HG02588 (cell line): ENCODE data around the gene POLR2L.

Experiments
- ATAC-seq: cut with Tn5 transposase; IDR thresholded peaks from one replicate; pipeline ENCODE4 v1.9.1; 2021; ENCODE audit warnings: mild to moderate bottlenecking, moderate library complexity; ENCODE audit not compliant: unreplicated experiment

POLR2L gene

DNA sequence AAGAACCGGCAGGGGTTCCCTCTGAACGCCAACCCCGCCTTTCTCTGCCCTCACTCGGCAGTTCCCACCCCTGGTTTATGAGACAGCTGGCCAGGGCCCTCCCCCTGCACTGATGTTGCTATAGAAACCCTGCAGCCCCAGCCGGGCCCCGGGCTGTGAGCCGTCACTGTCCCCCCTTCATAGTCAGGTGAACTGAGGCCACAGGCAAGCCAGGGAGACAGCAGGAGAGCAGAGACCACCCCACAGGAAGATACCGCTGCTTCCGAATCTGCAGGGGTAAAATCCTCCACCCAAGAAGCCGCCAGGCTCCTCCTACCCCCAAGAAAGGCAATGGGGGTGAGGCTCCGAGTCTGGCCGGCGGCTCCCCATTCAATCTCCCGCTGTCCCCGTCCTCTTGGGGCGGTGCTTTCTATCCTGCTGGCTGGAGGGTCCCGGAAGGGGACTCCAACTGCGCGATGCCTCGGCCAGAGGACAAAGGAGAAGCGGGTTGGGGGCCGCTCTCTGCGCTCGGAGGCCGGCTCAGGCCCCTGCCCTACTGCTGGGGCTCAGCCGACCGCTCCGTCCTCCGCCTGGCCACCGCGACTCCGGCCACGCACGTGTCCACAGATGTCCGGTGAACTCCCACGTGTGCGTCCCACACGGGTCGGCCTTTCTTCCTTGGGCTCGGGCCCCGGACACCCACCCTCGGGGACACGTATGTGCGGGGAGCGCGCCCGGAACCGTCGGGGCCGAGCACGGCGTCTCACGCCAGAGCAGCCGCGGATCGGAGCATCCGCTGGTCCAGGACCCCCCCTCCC lies 44.8 kb downstream of the POLR2L start:
- peak; percentile 37 for ATAC-seq

DNA sequence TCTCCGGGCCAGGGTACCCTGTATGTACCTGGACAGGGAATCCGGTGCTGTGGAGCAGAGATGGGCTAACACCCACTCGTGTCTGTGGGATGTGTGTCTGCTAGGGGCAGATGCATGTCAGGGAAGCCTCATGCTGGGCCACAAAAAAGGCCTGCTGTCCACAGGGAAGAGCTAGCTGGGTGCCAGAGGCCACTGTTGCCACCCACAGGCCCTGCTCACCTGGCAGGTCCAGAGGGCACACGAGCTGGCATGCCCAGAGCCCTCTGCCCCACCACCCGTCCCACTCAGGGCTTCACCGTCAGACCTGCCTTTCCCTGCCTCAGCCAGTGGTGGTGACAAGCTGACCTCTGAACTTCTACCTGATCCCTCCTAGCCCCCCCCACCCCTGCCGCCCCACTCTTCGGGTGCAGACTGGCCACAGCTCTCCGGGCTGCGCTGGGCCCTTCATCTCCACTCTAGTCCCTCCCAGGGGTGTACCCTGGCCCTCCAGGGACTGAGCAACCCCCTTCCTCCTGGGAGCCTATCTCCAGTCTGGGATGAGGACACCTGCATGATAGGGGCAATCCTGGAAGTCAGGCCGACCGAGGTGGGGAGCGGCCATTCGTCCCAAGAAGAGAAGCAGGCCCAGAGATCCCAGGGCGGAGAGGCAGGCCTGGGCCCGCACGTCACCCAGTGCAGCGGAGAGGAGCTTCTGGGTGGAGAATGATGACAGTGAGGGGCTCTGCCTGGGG lies 45.6 kb downstream of the POLR2L start:
- no peak for ATAC-seq

DNA sequence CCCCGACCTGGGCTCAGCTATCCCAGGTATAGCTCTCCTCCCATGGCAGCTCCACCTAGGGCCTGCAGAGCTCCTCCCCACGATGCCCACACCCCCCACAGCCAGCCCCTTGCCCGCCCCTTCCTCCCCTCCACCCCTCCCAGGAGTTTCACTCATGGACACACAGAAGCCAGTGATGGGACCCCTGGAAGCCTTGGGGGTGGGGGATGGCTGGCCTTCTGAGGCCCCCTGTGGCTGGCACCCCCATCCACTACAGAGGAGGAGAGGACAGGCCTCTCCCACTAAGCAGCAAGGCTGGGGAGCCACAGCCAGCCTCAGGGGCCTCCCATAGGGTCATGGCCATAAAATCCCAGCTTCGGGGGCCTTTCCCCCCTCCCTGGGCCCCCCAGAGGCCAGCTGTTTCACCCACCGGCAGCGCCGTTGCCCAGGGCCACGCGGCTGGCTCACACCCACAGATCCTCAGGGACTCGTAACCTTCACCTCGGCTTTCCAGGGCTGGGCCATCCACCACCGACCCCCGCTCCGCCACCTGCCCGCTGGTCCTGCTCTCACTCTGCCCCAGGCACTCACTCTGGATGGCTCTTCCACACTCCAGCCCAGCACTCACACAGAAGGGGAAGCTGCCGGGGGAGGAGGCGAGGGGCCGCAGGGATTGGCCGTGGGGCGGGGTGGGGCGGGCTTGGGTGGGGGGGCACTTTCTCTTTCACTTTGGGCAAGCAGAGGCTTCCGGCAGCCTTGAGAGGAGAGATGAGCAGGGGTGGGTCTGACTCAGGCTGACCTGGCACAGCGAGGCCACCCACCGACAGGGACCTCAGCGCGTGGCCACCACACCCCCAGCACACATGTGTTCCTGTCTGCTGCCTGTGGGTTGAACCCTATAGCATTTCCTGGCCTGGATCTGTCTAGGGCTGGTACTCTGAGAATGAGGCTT lies 46.4 kb downstream of the POLR2L start:
- ATAC-seq = no peak

DNA sequence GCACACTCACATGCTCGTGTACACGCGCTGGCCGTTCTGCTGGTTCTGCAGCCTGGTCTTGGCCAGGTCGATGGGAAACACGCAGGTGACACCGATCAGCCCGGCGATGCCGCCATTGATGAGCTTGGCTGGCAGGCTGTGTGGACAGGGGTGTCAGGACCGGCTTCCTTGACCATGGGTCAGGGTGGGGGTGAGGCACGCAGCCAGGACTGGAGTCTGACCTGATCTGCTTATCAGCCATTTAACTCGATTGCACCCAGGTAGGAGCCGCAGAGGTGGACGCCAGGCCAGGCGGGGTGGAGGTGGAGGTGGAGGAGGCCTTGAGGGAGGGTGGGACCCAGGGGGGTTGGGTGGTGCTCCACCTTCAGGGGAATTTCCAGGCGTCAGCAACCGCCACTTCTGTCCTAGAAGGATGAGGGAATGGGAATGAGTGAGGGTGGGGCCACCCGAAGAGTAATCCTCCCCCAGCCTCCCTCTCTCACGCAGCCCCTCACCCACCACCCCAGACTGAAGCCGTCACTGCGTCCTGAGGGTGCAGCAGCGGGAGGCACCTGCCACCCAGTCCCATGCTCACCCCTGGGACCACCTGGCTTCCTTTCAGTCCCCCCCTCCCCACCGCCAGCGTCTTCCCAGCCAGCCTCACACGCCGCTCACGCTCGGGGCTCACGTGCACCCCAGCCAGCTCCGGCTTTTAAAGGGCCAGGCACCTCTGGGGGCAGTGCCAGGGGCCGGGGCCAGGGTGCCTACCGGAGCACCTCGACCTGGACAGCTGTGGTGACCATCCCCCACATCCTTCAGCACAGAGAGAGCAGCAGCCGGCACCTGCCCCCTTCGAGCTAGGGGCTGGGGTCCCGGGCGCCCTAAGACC lies 47.3 kb downstream of the POLR2L start:
- ATAC-seq = no peak

DNA sequence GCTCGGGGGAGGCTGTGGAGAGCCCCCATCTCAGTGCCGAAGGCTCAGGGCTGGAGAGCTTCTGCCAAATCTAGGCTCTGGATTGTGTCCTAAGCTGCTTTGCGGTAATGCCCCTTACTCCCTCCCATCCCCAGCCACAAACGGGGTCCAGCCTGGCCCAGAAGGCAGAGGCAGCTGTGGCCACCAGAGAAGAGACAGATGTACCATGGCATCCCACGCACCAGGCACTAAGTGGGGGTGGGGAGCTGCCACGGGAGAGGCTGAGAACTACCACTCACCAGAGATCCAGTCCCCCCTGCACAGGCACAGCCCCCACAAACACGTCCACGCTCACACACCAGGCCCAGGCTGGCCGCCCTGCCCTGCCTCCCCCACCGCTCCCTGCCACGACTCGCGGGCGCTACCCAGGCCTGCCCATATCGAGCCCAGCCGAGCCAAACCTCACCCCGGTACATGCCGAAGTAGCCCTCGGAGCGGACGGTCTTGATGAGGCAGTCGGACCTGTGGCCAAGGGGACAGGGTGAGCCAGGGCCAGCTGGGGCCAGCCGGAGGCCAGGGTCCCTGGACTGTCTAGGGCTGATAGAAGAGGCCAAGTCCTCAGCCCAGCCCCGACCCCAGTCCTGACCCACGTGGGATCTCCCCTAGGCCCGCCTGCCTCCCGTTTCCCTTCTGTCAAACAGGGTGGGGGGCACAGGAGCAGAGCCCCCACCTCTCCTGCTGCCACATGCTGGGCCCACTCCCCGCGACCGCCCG lies 48.1 kb downstream of the POLR2L start:
- ATAC-seq = no peak

DNA sequence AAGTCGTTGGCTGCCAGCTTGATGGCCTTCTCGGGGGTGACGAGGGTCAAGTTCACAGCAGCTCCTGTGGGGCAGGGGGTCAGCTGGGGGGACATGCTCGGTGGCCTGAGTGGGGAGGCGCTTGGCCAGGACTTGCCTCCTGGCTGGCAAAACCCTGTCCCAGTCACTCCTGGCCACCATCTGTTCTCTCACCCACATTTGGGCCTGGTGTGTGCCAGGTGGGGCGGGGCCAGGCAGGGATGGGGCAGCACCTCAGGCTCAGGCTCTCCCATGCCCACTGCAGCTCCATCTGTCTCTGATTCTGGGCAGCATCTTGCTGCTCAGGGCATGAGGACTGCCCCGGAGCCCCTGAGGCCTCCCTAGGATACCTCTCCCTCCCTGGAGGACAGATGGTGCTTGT lies 48.8 kb downstream of the POLR2L start:
- no peak for ATAC-seq

DNA sequence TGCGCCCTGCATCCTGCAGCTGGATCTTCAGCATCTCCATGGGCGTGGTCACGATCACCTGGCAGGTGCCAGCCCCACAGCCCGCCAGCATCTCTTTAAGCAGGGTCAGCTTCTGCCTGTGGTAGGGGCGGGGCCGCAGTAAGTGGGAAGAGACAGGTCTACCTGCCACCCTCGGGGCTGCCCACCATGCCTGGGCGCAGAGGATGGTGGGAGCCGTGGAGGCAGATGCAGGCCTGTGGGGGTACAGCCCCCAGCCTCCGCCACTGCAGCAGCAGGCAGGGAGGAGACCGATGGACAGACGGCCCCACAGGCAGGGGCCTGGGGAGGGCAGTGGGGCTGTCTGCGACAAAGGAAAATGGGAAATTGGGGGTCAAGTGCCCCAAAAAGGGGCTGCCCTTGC lies 49.5 kb downstream of the POLR2L start:
- ATAC-seq = no peak

DNA sequence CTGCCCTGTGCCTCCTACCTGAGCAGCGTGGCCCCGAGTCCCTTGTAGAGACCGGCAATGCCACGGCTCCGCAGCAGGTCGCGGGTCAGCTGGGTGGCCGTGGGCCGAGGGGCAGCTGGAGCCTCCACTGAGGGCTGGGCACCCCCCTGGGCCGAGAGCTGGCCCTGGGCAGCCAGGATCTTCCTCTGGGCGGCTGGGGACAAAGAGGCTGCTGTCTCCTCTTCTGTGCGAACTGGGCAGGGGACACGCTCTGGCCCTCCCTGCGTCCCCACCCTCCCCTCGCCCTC lies 49.9 kb downstream of the POLR2L start:
- no peak for ATAC-seq

DNA sequence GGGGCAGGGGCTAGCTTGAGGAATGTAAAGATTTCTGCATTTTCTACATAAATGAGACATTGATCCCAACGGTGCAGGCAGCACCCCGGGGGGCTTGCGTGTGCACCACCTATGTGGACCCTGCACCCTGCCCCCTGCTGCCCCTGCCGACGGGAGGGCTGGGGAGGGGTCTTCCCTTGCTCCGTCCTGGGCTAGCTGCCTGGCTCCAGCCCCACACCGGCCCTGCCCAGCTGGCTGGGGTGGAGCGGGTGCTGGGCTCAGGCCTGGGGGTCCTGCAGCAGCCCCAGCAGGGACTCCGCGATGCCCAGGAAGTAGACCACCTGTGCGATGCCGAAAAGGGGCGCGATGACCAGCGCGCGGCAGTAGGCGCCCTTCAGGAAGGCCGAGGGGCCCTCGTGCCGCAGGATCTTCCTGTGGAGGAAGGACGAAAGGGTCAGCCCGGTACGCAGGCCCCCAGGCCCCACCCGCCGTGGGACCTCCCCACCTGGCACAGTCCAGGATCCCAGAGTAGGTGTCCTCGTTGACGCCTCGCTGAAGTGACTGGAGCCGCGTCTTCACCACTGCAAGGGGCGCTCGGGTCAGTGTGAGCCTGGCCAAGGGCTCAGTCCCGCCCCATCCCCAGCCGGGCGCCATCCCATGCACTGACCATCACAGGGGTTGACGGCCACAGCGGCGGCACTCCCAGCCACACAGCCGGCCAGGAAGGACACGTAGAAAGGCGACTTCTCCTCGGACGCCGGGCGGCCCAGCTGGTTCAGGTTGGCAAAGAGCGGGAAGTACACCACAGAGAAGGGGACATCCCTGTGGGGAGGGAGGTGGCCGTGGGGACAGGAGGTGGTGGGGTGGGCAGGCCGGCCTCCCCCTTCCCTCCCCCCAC lies 50.4 kb downstream of the POLR2L start:
- no peak for ATAC-seq

DNA sequence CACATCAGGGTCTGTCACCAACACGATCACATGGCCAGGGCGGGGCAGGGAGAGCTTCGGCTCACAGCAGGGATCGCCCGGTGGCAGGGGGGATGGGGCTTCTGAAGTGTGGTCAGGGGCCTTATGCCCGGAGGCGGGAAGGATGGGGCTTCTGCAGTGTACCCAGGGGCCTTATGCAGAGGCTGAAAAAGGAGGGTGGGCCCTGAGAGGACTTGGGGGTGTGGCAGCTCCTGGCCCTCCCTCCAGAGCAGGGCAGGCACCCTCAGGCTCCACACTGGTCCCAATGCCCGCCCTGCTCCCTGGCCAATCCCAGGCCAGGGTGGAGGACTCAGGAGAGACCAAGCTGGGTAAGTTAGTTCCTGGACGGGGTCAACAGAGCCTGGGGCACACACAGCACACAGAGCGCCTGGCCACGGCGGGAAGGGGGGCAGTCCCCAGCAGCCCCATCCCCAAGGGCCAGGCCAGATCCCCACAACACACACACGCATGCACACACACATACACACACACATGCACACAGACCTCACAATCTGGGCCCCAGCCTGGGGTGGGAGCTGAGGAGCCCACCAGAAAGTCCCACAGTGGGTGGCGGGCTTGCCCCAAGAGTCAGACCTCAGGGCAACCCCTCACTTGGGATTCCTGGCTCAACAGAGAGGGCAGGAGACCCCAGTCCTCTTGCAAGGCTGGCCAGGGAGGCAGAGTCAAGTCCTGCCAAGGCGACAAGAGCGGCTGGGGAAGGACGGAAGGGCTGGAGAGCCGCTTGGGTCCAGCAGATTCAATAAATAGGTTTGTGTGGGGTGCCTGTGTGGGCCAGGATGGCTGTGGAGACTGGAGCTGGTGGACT lies 51.4 kb downstream of the POLR2L start:
- no peak for ATAC-seq

DNA sequence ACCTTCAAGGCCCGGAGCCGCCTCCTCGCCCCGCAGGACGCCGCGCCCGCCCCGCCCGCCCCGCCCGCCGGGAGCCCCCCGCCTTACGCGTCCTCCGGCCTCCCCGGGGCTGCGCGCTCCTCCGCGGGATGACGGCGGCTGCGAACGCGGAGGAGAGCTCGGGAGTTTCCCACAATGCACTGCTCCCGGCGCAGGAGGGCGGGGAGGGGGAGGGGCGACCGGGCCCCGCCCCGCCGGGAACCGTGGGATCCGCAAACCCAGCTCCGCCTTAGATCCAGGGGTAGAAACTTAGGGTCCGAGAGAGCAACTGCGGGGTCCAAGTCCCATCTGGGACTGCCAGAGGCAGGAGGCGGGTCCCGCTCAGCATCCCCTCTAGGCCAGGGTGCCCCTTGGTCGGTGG lies 52.4 kb downstream of the POLR2L start, which contains the start of gene CEND1:
Gene CEND1 (minus strand): TSS at position 148 of the 400 bp plus-strand sequence. CDS start 1,514 bp downstream, outside the sequence.
- ATAC-seq = no peak
